Smooth muscle cell (in vitro differentiated cells): ENCODE measurements around the gene AFF3. TPM values are rescaled to one million over a fixed set of nuclear protein-coding genes. Genes with fewer than 3 reads are reported as not detected.

Experiments used
- DNase-seq: peaks from one replicate; lab custom pipeline; 2025; ENCODE audit not compliant: unreplicated experiment; lab: John Stamatoyannopoulos, UW
- H2AFZ ChIP-seq: fragments of 200-600 bp; sonication (generic); 2 replicates; pipeline ENCODE4 v1.6.0; 2016; ENCODE audit warnings: antibody characterized with exemption, low read depth, mild to moderate bottlenecking
- H3F3A ChIP-seq: fragments of 200-600 bp; sonication (generic); 2 replicates; pipeline ENCODE4 v1.6.0; 2017; ENCODE audit warnings: antibody characterized with exemption, low read depth
- H3K27ac ChIP-seq: fragments of 200-600 bp; sonication (generic); 2 replicates; pipeline ENCODE4 v1.5.1; 2016; ENCODE audit warnings: low read depth, mild to moderate bottlenecking
- H3K27me3 ChIP-seq: fragments of 200-600 bp; sonication (generic); 2 replicates; pipeline ENCODE4 v1.6.1; 2016; ENCODE audit warnings: low read depth, mild to moderate bottlenecking
- H3K36me3 ChIP-seq: fragments of 200-600 bp; sonication (generic); 2 replicates; pipeline ENCODE4 v1.5.1; 2016; ENCODE audit warnings: low read depth
- H3K4me1 ChIP-seq: fragments of 200-600 bp; sonication (generic); 2 replicates; pipeline ENCODE4 v1.5.1; 2016; ENCODE audit warnings: low read depth
- H3K4me2 ChIP-seq: fragments of 200-600 bp; sonication (generic); 2 replicates; pipeline ENCODE4 v1.6.0; 2016; ENCODE audit warnings: mild to moderate bottlenecking
- H3K4me3 ChIP-seq: fragments of 200-600 bp; sonication (generic); 2 replicates; pipeline ENCODE4 v1.5.1; 2016; ENCODE audit warnings: mild to moderate bottlenecking
- H3K79me2 ChIP-seq: fragments of 200-600 bp; sonication (generic); 2 replicates; pipeline ENCODE4 v1.6.0; 2016; ENCODE audit warnings: low read depth, mild to moderate bottlenecking
- H3K9ac ChIP-seq: fragments of 200-600 bp; sonication (generic); 2 replicates; pipeline ENCODE4 v1.6.0; 2016; ENCODE audit warnings: low read depth
- H3K9me3 ChIP-seq: fragments of 200-600 bp; sonication (generic); replicated peaks from 2 replicates; pipeline ENCODE4 v1.5.1; 2016; ENCODE audit warnings: low read depth
- H4K20me1 ChIP-seq: fragments of 200-600 bp; sonication (generic); 2 replicates; pipeline ENCODE4 v1.6.0; 2016; ENCODE audit warnings: low read depth
- CTCF ChIP-seq: fragments of 200-600 bp; sonication (generic); IDR thresholded peaks from 2 replicates; pipeline ENCODE4 v1.5.1; 2017; ENCODE audit warnings: borderline replicate concordance, mild to moderate bottlenecking, antibody characterized with exemption; ENCODE audit not compliant: insufficient read depth, poor library complexity, severe bottlenecking
- WGBS: methylation state at CpG from one replicate; pipeline ENCODE4 v1.1.7; 2016; ENCODE audit warnings: low lambda C conversion rate; 5-methylcytosine and 5-hydroxymethylcytosine counted together
- polyA plus RNA-seq: library from polyadenylated mRNA; unstranded; fragments of >200 nt; fragmentation: Nextera tagmentation; extraction: Ambion mirVana; gene quantifications from 2 replicates; pipeline ENCODE4 v1.2.1, GENCODE V29; 2016
- total RNA-seq: library from RNA; depleted of rRNA; stranded (reverse); fragments of >200 nt; gene quantifications from 2 replicates; pipeline ENCODE4 v1.2.3, GENCODE V29; 2014

The AFF3 gene
- total and polyA plus RNA-seq, 2 experiments from 2014 or later = 0.27 to 0.39 TPM

- H3K27me3 ChIP-seq = peaks cover 38% of the 10 kb centered on the region
- no peaks in the 10 kb centered on the region for H3K9me3 ChIP-seq
- WGBS = 87% methylated on average over 9 of the region's 9 CpGs
- H3K27ac ChIP-seq = no peak overlapping the region
- H3F3A ChIP-seq = no peaks in the 10 kb centered on the region
- no peak overlapping the region for H3K4me3 ChIP-seq
- H3K79me2 ChIP-seq = no peaks in the 10 kb centered on the region
- TF ChIP-seq CTCF = no peak
- no peaks in the 10 kb centered on the region for H4K20me1 ChIP-seq
- no peak overlapping the region for H3K4me2 ChIP-seq
- H3K36me3 ChIP-seq = no peaks in the 10 kb centered on the region
- H2AFZ ChIP-seq = no peak overlapping the region
- no peak for DNase-seq
- H3K9ac ChIP-seq = no peak overlapping the region
- peaks cover 23% of the 10 kb centered on the region for H3K4me1 ChIP-seq
Measured at GRCh38 chr2:100045000-100045399, 97.4 kb downstream of the AFF3 start.

GRCh38 chr2:100043891-100044255 lies 98.5 kb downstream of the AFF3 start:
- WGBS = 93% methylated on average over 8 of the region's 8 CpGs
- TF ChIP-seq CTCF = no peak
- Histone ChIP-seq H3K4me2 (no peak overlapping the region), H3K4me1 (peaks cover 23% of the 10 kb centered on the region), H3K9me3 (no peaks in the 10 kb centered on the region), H3K27ac (no peak overlapping the region), H2AFZ (no peak overlapping the region), H3K36me3 (no peaks in the 10 kb centered on the region), H4K20me1 (no peaks in the 10 kb centered on the region), H3K79me2 (no peaks in the 10 kb centered on the region), H3K27me3 (peaks cover 35% of the 10 kb centered on the region), H3K9ac (no peak overlapping the region), H3K4me3 (no peak overlapping the region), H3F3A (no peaks in the 10 kb centered on the region)
- DNase-seq = no peak

- peaks cover 34% of the 10 kb centered on the region for H3K27me3 ChIP-seq
- no peak for DNase-seq
- no peaks in the 10 kb centered on the region for H3F3A ChIP-seq
- no peak overlapping the region for H3K4me2 ChIP-seq
- no peak overlapping the region for H2AFZ ChIP-seq
- no peaks in the 10 kb centered on the region for H3K36me3 ChIP-seq
- no peak overlapping the region for H3K27ac ChIP-seq
- no peak overlapping the region for H3K9ac ChIP-seq
- no peak for TF ChIP-seq CTCF
- H3K79me2 ChIP-seq = no peaks in the 10 kb centered on the region
- peaks cover 23% of the 10 kb centered on the region for H3K4me1 ChIP-seq
- H3K4me3 ChIP-seq = no peak overlapping the region
- WGBS = 83% methylated on average over 7 of the region's 7 CpGs
- no peaks in the 10 kb centered on the region for H4K20me1 ChIP-seq
- H3K9me3 ChIP-seq = no peaks in the 10 kb centered on the region
Measured at GRCh38 chr2:100043081-100043890, 99.1 kb downstream of the AFF3 start.

GRCh38 chr2:100042562-100042961 lies 99.8 kb downstream of the AFF3 start:
- Histone ChIP-seq H3K4me2 (no peak overlapping the region), H3K79me2 (no peaks in the 10 kb centered on the region), H3K4me1 (peaks cover 23% of the 10 kb centered on the region), H3K9me3 (no peaks in the 10 kb centered on the region), H3F3A (no peaks in the 10 kb centered on the region), H3K4me3 (no peak overlapping the region), H3K9ac (no peak overlapping the region), H3K27ac (no peak overlapping the region), H2AFZ (no peak overlapping the region), H3K27me3 (peaks cover 34% of the 10 kb centered on the region), H3K36me3 (no peaks in the 10 kb centered on the region), H4K20me1 (no peaks in the 10 kb centered on the region)
- no peak for TF ChIP-seq CTCF
- no peak for DNase-seq
- WGBS = 82% methylated on average over 3 of the region's 3 CpGs
